Mesothelial cell of epicardium (in vitro differentiated cells): ENCODE measurements around the gene FOXA3. TPM values are rescaled to one million over a fixed set of nuclear protein-coding genes. Genes with fewer than 3 reads are reported as not detected.

Source experiments
- DNase-seq, 2 experiments: peaks; one replicate each; pipeline ENCODE4 v3.0.0; 2021; ENCODE audit warnings: low spot score in 2 of 2; ENCODE audit not compliant: unreplicated experiment in 2 of 2
- H3K27ac Mint-ChIP-seq: 2 replicates; pipeline ENCODE4 v1.8.0; 2021; ENCODE audit warnings: mixed read lengths
- H3K27me3 Mint-ChIP-seq: 2 replicates; pipeline ENCODE4 v1.8.0; 2021; ENCODE audit warnings: low read depth, mixed read lengths
- H3K36me3 Mint-ChIP-seq: 2 replicates; pipeline ENCODE4 v1.8.0; 2021; ENCODE audit warnings: mixed read lengths
- H3K4me1 Mint-ChIP-seq: 2 replicates; pipeline ENCODE4 v1.8.0; 2021; ENCODE audit warnings: mixed read lengths
- H3K4me3 Mint-ChIP-seq: 2 replicates; pipeline ENCODE4 v1.8.0; 2021; ENCODE audit warnings: mild to moderate bottlenecking, moderate library complexity, mixed read lengths
- H3K9me3 Mint-ChIP-seq: 2 replicates; pipeline ENCODE4 v1.8.0; 2021; ENCODE audit warnings: mixed read lengths
- CTCF ChIP-seq: fragments of 200-600 bp; sonication (generic); IDR thresholded peaks from one replicate; pipeline ENCODE4 v1.5.0; 2021; ENCODE audit warnings: antibody characterized with exemption; ENCODE audit not compliant: unreplicated experiment
- total RNA-seq: library from RNA; stranded (reverse); gene quantifications from 3 replicates; pipeline ENCODE4 v1.2.1, GENCODE V29; 2021

Gene FOXA3
- total RNA-seq, 1 donor from 2014 or later: not detected

GRCh38 chr19:45918721-45919120 is 54.6 kb downstream of the FOXA3 start:
- H3K4me1 Mint-ChIP-seq: no peaks in the 10 kb centered on the region

GRCh38 chr19:45919678-45920077 is 55.6 kb downstream of the FOXA3 start:
- no peak for TF ChIP-seq CTCF
- peaks cover 22% of the 10 kb centered on the region for H3K27me3 Mint-ChIP-seq
- no peaks in the 10 kb centered on the region for H3K36me3 Mint-ChIP-seq
- H3K9me3 Mint-ChIP-seq: no peaks in the 10 kb centered on the region
- H3K27ac Mint-ChIP-seq: no peak overlapping the region
- no peak for DNase-seq
- no peak overlapping the region for H3K4me3 Mint-ChIP-seq
- H3K4me1 Mint-ChIP-seq: no peaks in the 10 kb centered on the region

More at GRCh38 chr19:45918721-45919120, 54.6 kb downstream of the FOXA3 start:
- Mint-ChIP-seq H3K27ac (no peak overlapping the region), H3K4me3 (no peak overlapping the region), H3K9me3 (no peaks in the 10 kb centered on the region), H3K27me3 (peaks cover 22% of the 10 kb centered on the region), H3K36me3 (no peaks in the 10 kb centered on the region)
- no peak for DNase-seq
- TF ChIP-seq CTCF: no peak

GRCh38 chr19:45920458-45920857 is 56.3 kb downstream of the FOXA3 start:
- no peak for TF ChIP-seq CTCF
- no peaks in the 10 kb centered on the region for H3K4me1 Mint-ChIP-seq
- H3K36me3 Mint-ChIP-seq: no peaks in the 10 kb centered on the region
- H3K27ac Mint-ChIP-seq: no peak overlapping the region
- peaks cover 21% of the 10 kb centered on the region for H3K27me3 Mint-ChIP-seq
- DNase-seq: no peak
- H3K9me3 Mint-ChIP-seq: peaks cover 3% of the 10 kb centered on the region
- H3K4me3 Mint-ChIP-seq: no peak overlapping the region

- Mint-ChIP-seq H3K4me3 (no peak overlapping the region), H3K27ac (no peak overlapping the region), H3K36me3 (no peaks in the 10 kb centered on the region), H3K4me1 (no peaks in the 10 kb centered on the region), H3K9me3 (peaks cover 3% of the 10 kb centered on the region), H3K27me3 (peaks cover 18% of the 10 kb centered on the region)
- TF ChIP-seq CTCF: peak; percentile 18
- no peak for DNase-seq
Observed at GRCh38 chr19:45922281-45922680, 58.2 kb downstream of the FOXA3 start.

Other genes with a start within 250 kb of the FOXA3 start
- 33.8 to 36.9 TPM (median 34.2 TPM) in 3 replicates for gene EML2, start 224.9 kb upstream of the FOXA3 start, total RNA-seq
- 3.6 to 5.1 TPM (median 4.1 TPM) in 3 replicates for gene GIPR, start 196.1 kb upstream of the FOXA3 start, total RNA-seq
- gene SNRPD2, start 172.4 kb upstream of the FOXA3 start, total RNA-seq: 440 to 462 TPM (median 461 TPM) in 3 replicates
- 8.0 to 10.6 TPM (median 9.1 TPM) in 3 replicates for gene QPCTL, start 171.7 kb upstream of the FOXA3 start, total RNA-seq
- 30.6 to 37.3 TPM (median 36.6 TPM) in 3 replicates for gene FBXO46, start 133.4 kb upstream of the FOXA3 start, total RNA-seq
- gene MEIOSIN, start 130.9 kb upstream of the FOXA3 start, total RNA-seq: not detected in 3 replicates
- gene SIX5, start 95.1 kb upstream of the FOXA3 start, total RNA-seq: 44.3 to 50.3 TPM (median 47.3 TPM) in 3 replicates
- gene DMPK, start 81.8 kb upstream of the FOXA3 start, total RNA-seq: 126 to 130 TPM (median 127 TPM) in 3 replicates
- 109 to 120 TPM (median 116 TPM) in 3 replicates for gene DMWD, start 71.5 kb upstream of the FOXA3 start, total RNA-seq
- gene RSPH6A, start 49.0 kb upstream of the FOXA3 start, total RNA-seq: 0.44 to 0.56 TPM (median 0.50 TPM) in 3 replicates
- gene SYMPK, start 1.2 kb upstream of the FOXA3 start, total RNA-seq: 89.3 to 93.4 TPM (median 92.6 TPM) in 3 replicates
- gene IRF2BP1, start 21.8 kb downstream of the FOXA3 start, total RNA-seq: 33.8 to 34.6 TPM (median 34.1 TPM) in 3 replicates
- gene MYPOP, start 38.3 kb downstream of the FOXA3 start, total RNA-seq: 10.4 to 11.5 TPM (median 10.9 TPM) in 3 replicates
- not detected in 3 replicates for gene NANOS2, start 50.5 kb downstream of the FOXA3 start, total RNA-seq
- gene NOVA2, start 109.5 kb downstream of the FOXA3 start, total RNA-seq: 0.51 to 1.2 TPM (median 0.67 TPM) in 3 replicates
- 21.5 to 24.9 TPM (median 22.3 TPM) in 3 replicates for gene CCDC61, start 131.1 kb downstream of the FOXA3 start, total RNA-seq
- not detected in 3 replicates for gene PGLYRP1, start 158.7 kb downstream of the FOXA3 start, total RNA-seq
- gene IGFL4, start 176.7 kb downstream of the FOXA3 start, total RNA-seq: 1.8 to 2.8 TPM (median 2.4 TPM) in 3 replicates